RWPE2 (cell line): Measurements from ENCODE around the gene ZNF106.
A peak's percentile ranks its signal among the peaks of the same experiment; 100 is the strongest.

Source experiments
- ATAC-seq: fragments of 200-7000 bp; cut with Tn5 transposase; 3 replicates; pipeline ENCODE4 v1.9.1; 2021; ENCODE audit warnings: low read depth
- DNase-seq: peaks from one replicate; pipeline ENCODE4 v3.0.0-alpha.2; 2020; ENCODE audit warnings: low spot score
- H3K27ac ChIP-seq: fragments of 450-650 bp; 2 replicates; pipeline ENCODE4 v1.5.1; 2017; ENCODE audit warnings: mild to moderate bottlenecking; ENCODE audit not compliant: poor library complexity, severe bottlenecking
- H3K27me3 ChIP-seq: fragments of 250-450 bp; sonication (Bioruptor Pico); 2 replicates; pipeline ENCODE4 v1.5.1; 2021; ENCODE audit warnings: mild to moderate bottlenecking, moderate library complexity; ENCODE audit not compliant: insufficient read depth, poor library complexity, severe bottlenecking
- H3K36me3 ChIP-seq: fragments of 250-450 bp; sonication (Bioruptor Pico); 2 replicates; pipeline ENCODE4 v1.5.1; 2020; ENCODE audit warnings: low read depth, mild to moderate bottlenecking, moderate library complexity
- H3K4me1 ChIP-seq: fragments of 250-450 bp; sonication (Bioruptor Pico); 2 replicates; pipeline ENCODE4 v1.5.1; 2021; ENCODE audit warnings: mild to moderate bottlenecking, moderate library complexity; ENCODE audit not compliant: insufficient read depth, poor library complexity, severe bottlenecking
- H3K4me3 ChIP-seq: fragments of 250-450 bp; sonication (Bioruptor Pico); 2 replicates; pipeline ENCODE4 v1.5.1; 2021; ENCODE audit warnings: mild to moderate bottlenecking, moderate library complexity; ENCODE audit not compliant: severe bottlenecking
- H3K9me3 ChIP-seq: fragments of 250-450 bp; sonication (Bioruptor Pico); 2 replicates; pipeline ENCODE4 v1.5.1; 2021; ENCODE audit warnings: mild to moderate bottlenecking, moderate library complexity; ENCODE audit not compliant: severe bottlenecking
- CTCF ChIP-seq: fragments of 450-650 bp; IDR thresholded peaks from one replicate; pipeline ENCODE4 v1.5.1; 2017; ENCODE audit warnings: mild to moderate bottlenecking, moderate library complexity; ENCODE audit not compliant: poor library complexity, severe bottlenecking

ZNF106 gene

GRCh38 chr15:42450425-42450790 is 40.5 kb downstream of the ZNF106 start:
- no peak overlapping the region for H3K27ac ChIP-seq
- H3K4me1 ChIP-seq = no peaks in the 10 kb centered on the region
- H3K9me3 ChIP-seq = no peaks in the 10 kb centered on the region
- no peak for DNase-seq
- H3K4me3 ChIP-seq = no peak overlapping the region
- H3K36me3 ChIP-seq = peaks cover 92% of the 10 kb centered on the region
- H3K27me3 ChIP-seq = no peaks in the 10 kb centered on the region
- no peak for ATAC-seq
- TF ChIP-seq CTCF = no peak

- no peaks in the 10 kb centered on the region for H3K27me3 ChIP-seq
- ATAC-seq = no peak
- no peak for DNase-seq
- H3K4me3 ChIP-seq = no peak overlapping the region
- no peak overlapping the region for H3K27ac ChIP-seq
- H3K9me3 ChIP-seq = no peaks in the 10 kb centered on the region
- peaks cover 92% of the 10 kb centered on the region for H3K36me3 ChIP-seq
- TF ChIP-seq CTCF = no peak
- no peaks in the 10 kb centered on the region for H3K4me1 ChIP-seq
Measured at GRCh38 chr15:42449770-42450424, 41.0 kb downstream of the ZNF106 start.

GRCh38 chr15:42448281-42448680 is 42.7 kb downstream of the ZNF106 start:
- H3K9me3 ChIP-seq = no peaks in the 10 kb centered on the region
- H3K4me1 ChIP-seq = no peaks in the 10 kb centered on the region
- no peaks in the 10 kb centered on the region for H3K27me3 ChIP-seq
- peaks cover 93% of the 10 kb centered on the region for H3K36me3 ChIP-seq
- no peak for TF ChIP-seq CTCF
- no peak overlapping the region for H3K27ac ChIP-seq
- ATAC-seq (no peak), DNase-seq (no peak)
- H3K4me3 ChIP-seq = no peak overlapping the region

GRCh38 chr15:42447599-42447998 is 43.3 kb downstream of the ZNF106 start:
- Histone ChIP-seq H3K27ac (no peak overlapping the region), H3K27me3 (no peaks in the 10 kb centered on the region), H3K4me3 (no peak overlapping the region), H3K9me3 (no peaks in the 10 kb centered on the region), H3K4me1 (no peaks in the 10 kb centered on the region), H3K36me3 (peaks cover 94% of the 10 kb centered on the region)
- ATAC-seq = no peak
- TF ChIP-seq CTCF = no peak
- no peak for DNase-seq

- Histone ChIP-seq H3K4me1 (no peaks in the 10 kb centered on the region), H3K27ac (peak overlapping the region; percentile 29), H3K36me3 (peaks cover 91% of the 10 kb centered on the region), H3K27me3 (no peaks in the 10 kb centered on the region), H3K4me3 (no peak overlapping the region), H3K9me3 (no peaks in the 10 kb centered on the region)
- DNase-seq = no peak
- no peak for ATAC-seq
- TF ChIP-seq CTCF = no peak
Measured at GRCh38 chr15:42445551-42445950, 45.4 kb downstream of the ZNF106 start.
